Measurements from ENCODE around the gene DCAF5.

Gene DCAF5

DNA sequence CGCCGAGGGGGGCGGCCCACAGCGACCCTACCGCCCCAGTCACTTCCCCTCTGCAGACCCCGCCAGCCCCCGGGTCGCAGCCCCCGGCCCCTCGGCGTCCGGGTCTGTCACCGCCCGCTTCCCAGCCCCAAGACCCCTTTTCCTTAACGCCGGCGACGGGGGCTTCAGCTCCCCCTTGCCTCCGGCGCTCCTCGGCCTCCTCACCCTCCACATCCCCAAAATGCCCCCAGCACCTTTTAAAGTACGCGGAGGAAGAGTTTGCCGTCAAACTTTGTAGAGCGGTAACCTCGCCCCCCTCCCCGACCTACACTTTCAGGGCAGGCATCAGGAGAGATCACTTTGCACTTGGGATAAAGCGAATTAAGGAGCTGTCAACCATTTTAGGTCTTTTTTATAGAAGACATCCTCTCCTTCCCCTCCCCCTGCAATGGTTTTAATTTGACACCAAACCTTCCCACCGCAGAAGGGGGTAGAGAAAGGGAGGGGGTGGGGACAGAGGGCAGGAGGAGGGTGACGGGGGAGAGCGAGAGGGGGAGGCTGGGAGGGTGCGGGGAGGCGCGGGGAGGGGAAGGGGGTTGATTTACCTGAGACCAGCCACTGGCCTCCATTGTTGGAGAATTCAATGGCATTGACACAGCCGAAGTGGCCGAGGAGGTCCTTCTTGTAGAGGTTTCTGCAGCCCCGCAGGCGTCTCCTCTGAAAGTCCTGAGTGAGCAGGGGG, 578 bp downstream of the DCAF5 start:
- peak; percentile 57 for DNase-seq
- Histone ChIP-seq H3K27me3 (ENCODE audit: insufficient read depth, low read depth, severe bottlenecking) (no peaks in the 10 kb centered on the region), H3K9me3 (ENCODE audit: severe bottlenecking) (no peaks in the 10 kb centered on the region), H3K36me3 (peaks cover 9% of the 10 kb centered on the region), H3K27ac (peak overlapping the region; percentile 83), H3K4me3 (ENCODE audit: low read depth, low read length) (peak overlapping the region; percentile 98)
- TF ChIP-seq, protein P1, sequence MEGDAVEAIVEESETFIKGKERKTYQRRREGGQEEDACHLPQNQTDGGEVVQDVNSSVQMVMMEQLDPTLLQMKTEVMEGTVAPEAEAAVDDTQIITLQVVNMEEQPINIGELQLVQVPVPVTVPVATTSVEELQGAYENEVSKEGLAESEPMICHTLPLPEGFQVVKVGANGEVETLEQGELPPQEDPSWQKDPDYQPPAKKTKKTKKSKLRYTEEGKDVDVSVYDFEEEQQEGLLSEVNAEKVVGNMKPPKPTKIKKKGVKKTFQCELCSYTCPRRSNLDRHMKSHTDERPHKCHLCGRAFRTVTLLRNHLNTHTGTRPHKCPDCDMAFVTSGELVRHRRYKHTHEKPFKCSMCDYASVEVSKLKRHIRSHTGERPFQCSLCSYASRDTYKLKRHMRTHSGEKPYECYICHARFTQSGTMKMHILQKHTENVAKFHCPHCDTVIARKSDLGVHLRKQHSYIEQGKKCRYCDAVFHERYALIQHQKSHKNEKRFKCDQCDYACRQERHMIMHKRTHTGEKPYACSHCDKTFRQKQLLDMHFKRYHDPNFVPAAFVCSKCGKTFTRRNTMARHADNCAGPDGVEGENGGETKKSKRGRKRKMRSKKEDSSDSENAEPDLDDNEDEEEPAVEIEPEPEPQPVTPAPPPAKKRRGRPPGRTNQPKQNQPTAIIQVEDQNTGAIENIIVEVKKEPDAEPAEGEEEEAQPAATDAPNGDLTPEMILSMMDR (IDR thresholded peaks at IDR 0.05; ENCODE audit: low read depth, low read length): no peak

DNA sequence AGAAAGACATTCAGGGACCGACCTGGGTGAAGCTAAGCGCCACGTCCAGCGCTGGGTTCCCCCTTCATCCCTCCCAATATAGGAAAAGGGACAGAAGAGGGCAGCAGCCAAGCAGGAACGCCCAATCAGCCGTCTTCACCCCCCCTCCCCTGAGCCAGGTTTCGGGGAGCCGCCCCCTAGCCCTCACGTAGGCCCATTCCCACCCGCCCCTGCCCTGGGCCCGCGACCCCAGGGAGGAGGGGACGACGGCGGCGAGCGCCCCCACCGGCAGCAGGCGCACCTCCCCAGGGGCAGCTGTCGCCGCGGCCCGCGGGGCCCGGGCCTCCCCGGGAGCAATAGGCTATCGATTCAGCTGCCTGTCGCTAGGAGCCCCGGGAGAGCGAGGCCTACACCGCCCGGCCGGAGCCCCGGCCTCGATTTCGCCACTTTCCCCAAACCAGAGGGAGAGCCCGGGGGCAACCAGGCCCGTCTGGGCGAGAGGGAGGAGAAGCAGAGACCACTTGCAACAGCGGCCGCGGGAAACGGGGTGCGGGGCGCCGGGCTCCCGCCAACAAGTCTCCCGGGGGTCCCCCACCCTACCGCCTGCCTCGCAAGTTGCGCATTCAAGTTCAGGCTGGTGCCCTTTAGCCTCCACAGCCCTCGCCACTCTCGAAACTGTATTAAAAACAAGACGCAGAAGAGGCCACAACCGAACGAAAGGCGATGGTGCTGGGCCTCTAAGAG, 1.3 kb downstream of the DCAF5 start:
- Histone ChIP-seq H3K36me3 (peaks cover 13% of the 10 kb centered on the region), H3K27me3 (ENCODE audit: insufficient read depth, low read depth, severe bottlenecking) (no peaks in the 10 kb centered on the region), H3K9me3 (ENCODE audit: severe bottlenecking) (no peaks in the 10 kb centered on the region), H3K4me3 (ENCODE audit: low read depth, low read length) (peak overlapping the region; percentile 98), H3K27ac (peak overlapping the region; percentile 83)
- TF ChIP-seq, protein P1 (IDR thresholded peaks at IDR 0.05; ENCODE audit: low read depth, low read length): peak; percentile 61
- peak; percentile 90 for DNase-seq

DNA sequence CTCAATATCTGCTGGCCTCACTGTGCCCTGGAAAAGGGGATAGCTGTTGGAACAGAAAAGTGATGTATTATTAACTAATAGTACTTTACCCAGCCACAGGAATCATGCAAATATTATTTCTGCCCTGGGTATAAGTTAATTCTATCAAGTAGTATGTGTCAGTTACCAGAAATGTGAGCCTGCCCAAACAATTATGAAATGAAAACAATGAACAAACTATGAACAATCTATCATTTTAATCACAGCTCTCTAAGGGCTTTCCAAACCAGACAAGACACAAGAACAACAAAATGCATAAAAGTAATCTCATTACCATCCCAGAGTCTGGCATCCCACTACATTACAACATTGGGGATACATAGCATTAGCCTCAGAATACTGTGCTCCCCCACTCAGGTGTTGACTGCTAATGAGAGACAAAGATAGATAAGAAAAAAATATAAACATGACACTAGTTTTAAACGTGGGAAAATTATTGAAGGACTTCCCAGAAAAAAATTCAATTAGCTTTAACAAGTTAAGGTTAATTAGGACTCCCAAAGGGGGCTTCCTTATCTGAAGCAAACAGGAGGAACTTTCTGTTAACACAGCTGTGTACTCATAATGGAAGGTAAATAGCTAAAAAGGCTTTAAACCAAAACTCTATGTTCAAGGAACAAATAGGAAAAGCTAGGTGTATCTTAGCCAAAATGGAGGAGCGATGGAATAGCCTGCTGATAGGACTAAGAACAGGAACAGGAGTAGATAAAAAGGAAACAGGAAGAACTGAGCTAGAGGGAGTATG, 3.3 kb downstream of the DCAF5 start:
- H3K27ac ChIP-seq: no peak overlapping the region
- H3K9me3 ChIP-seq (ENCODE audit: severe bottlenecking): no peaks in the 10 kb centered on the region
- TF ChIP-seq, protein P1 (IDR thresholded peaks at IDR 0.05; ENCODE audit: low read depth, low read length): no peak
- DNase-seq: no peak
- no peaks in the 10 kb centered on the region for H3K27me3 ChIP-seq (ENCODE audit: insufficient read depth, low read depth, severe bottlenecking)
- no peak overlapping the region for H3K4me3 ChIP-seq (ENCODE audit: low read depth, low read length)
- H3K36me3 ChIP-seq: peaks cover 13% of the 10 kb centered on the region

DNA sequence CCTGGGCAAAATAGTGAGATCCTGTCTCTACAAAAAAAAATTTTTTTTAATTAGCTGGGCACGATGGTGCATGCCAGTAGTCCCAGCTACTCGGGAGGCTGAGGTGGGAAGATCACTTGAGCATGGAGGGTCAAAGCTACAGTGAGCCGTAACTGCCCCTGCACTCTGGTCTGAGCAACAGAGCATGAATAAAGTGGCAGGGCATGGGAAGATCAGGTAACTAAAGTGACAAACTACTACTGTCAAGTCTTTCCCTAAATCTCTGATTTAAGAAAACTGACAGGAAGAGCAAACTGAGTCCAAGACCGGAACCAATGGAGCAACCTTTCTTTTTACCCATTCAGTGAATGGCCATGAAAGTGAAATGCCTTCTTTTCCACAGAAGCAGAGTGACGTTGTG, 10.8 kb downstream of the DCAF5 start:
- no peak overlapping the region for H3K4me3 ChIP-seq (ENCODE audit: low read depth, low read length)
- no peak overlapping the region for H3K27ac ChIP-seq
- TF ChIP-seq, protein P1 (IDR thresholded peaks at IDR 0.05; ENCODE audit: low read depth, low read length): no peak
- H3K27me3 ChIP-seq (ENCODE audit: insufficient read depth, low read depth, severe bottlenecking): no peaks in the 10 kb centered on the region
- no peaks in the 10 kb centered on the region for H3K9me3 ChIP-seq (ENCODE audit: severe bottlenecking)
- DNase-seq: no peak
- H3K36me3 ChIP-seq: peaks cover 2% of the 10 kb centered on the region

DNA sequence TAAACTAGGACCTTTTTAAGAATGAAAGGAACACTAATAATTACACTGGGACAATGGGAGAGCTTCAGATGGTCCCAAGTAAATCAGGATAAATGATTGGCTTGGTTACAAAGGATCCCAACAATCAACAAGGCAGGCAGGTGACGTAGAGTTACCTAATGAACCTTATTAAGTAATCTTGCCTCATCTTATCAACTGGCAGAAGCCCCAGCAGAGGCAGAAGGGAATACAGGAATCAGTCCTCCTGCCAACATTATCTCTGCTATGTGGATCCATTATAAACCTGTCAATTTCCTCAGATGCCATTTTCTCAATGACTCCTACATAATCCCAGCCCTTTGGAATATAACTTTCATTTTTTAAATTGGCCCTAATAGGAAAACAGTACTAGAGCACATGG, 11.4 kb downstream of the DCAF5 start:
- no peak overlapping the region for H3K27ac ChIP-seq
- no peaks in the 10 kb centered on the region for H3K9me3 ChIP-seq (ENCODE audit: severe bottlenecking)
- H3K27me3 ChIP-seq (ENCODE audit: insufficient read depth, low read depth, severe bottlenecking): no peaks in the 10 kb centered on the region
- H3K36me3 ChIP-seq: no peaks in the 10 kb centered on the region; the same call in 1 of the 2 replicates
- no peak overlapping the region for H3K4me3 ChIP-seq (ENCODE audit: low read depth, low read length)
- DNase-seq: no peak
- TF ChIP-seq, protein P1 (IDR thresholded peaks at IDR 0.05; ENCODE audit: low read depth, low read length): no peak
